ENCODE measurements around the gene ZSCAN30. TPM values are rescaled to one million over a fixed set of nuclear protein-coding genes. Genes with fewer than 3 reads are reported as not detected.

The ZSCAN30 gene
- total RNA-seq, 1 experiment from 2014 or later = 12.1 TPM

DNA sequence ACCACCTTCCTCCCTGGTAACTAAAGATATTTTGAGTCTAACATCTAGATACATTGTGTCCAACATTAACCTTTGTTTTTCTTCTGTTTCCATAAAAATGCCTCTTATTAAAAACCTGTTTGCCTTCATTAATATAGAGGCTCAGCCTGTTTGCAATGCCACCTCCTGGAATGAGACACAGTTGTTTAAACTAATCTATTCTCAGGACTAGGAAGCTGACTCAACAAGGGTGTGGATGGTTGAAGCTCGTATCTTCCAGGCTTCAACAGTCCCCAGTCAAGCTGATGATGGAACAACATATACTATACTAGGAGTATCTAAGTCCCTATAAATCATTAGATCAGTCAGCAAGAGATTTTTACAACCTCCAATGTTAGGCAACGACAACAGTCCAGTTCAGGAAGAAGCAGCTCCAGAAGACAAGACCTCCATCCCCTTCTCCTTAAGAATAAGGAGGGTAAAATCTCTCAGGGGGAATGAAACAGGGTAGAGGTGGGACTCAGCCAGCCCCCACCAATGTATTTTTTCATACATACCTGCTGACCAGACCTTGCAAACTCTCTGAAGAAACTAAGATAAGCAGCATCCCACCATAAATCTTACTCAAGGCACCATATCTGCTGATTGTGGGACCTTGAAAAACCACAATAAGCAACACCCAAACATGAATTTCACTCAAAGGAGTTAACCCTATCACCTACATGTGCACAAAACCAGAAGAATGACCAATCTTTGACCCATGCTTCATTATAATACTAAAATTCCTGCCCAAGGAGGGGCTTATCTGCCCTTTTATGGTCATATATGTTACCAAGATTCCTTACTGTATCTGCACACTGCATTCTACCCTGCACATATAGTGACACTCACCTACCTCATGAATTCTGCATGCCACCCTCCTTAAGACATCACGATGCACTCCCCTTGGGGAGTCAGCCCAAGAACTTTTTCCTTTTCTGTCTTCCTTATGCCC is 32.7 kb upstream of the ZSCAN30 start:
- in situ Hi-C loops (cut with HindIII; ENCODE audit: low pct_unique_long_range_greater_than_20kb, low sequenced_read_pairs) = no loop called here
- Histone ChIP-seq H3K4me3 (ENCODE audit: low read depth in 2 of 2, low read length in 2 of 2) (no peak overlapping the region), H3K27me3 (ENCODE audit: control insufficient read depth, insufficient read depth, low read length) (no peaks in the 10 kb centered on the region), H3K9me3 (ENCODE audit: control insufficient read depth, insufficient read depth, low read depth, low read length) (no peaks in the 10 kb centered on the region), H3K4me1 (ENCODE audit: control insufficient read depth, insufficient read depth, low read length) (no peaks in the 10 kb centered on the region), H3K27ac (ENCODE audit: low read length) (no peak overlapping the region), H3K36me3 (ENCODE audit: control insufficient read depth, insufficient read depth, low read length) (no peaks in the 10 kb centered on the region)
- BruUV-seq (replicated peaks) = no TSS peak
- no peak for TF ChIP-seq POLR2AphosphoS5 (IDR thresholded peaks at IDR 0.05; ENCODE audit: low read depth, low read length)
- TF ChIP-seq TCF7L2 (IDR thresholded peaks at IDR 0.05; ENCODE audit: low read depth, low read length) = no peak
- TF ChIP-seq SIN3A (IDR thresholded peaks at IDR 0.05; ENCODE audit: borderline replicate concordance, insufficient read depth, low read depth, low read length) = no peak
- no peak for TF ChIP-seq CTCF (IDR thresholded peaks at IDR 0.05)
- TF ChIP-seq, protein P1, sequence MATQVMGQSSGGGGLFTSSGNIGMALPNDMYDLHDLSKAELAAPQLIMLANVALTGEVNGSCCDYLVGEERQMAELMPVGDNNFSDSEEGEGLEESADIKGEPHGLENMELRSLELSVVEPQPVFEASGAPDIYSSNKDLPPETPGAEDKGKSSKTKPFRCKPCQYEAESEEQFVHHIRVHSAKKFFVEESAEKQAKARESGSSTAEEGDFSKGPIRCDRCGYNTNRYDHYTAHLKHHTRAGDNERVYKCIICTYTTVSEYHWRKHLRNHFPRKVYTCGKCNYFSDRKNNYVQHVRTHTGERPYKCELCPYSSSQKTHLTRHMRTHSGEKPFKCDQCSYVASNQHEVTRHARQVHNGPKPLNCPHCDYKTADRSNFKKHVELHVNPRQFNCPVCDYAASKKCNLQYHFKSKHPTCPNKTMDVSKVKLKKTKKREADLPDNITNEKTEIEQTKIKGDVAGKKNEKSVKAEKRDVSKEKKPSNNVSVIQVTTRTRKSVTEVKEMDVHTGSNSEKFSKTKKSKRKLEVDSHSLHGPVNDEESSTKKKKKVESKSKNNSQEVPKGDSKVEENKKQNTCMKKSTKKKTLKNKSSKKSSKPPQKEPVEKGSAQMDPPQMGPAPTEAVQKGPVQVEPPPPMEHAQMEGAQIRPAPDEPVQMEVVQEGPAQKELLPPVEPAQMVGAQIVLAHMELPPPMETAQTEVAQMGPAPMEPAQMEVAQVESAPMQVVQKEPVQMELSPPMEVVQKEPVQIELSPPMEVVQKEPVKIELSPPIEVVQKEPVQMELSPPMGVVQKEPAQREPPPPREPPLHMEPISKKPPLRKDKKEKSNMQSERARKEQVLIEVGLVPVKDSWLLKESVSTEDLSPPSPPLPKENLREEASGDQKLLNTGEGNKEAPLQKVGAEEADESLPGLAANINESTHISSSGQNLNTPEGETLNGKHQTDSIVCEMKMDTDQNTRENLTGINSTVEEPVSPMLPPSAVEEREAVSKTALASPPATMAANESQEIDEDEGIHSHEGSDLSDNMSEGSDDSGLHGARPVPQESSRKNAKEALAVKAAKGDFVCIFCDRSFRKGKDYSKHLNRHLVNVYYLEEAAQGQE (IDR thresholded peaks at IDR 0.05; ENCODE audit: insufficient read depth in 1 of 2, low read depth in 2 of 2, low read length in 1 of 2) = no peak
- no peak for ATAC-seq
- intact Hi-C loops (cut with micrococcal nuclease; ENCODE audit: unreplicated experiment) = no loop called here
- no peak for DNase-seq (ENCODE audit: low read depth, low spot score)
- ChIA-PET POLR2A (no interaction called here), CTCF (no interaction called here)

GRCh38 chr18:35311496-35311895 is 21.5 kb upstream of the ZSCAN30 start:
- ChIA-PET POLR2A (interaction anchor here (0.5 kb wide), 1 partner anchor 9 kb away, joined by 3 read pairs; no protein-coding TSS in a partner anchor), CTCF (no interaction called here)
- Histone ChIP-seq H3K4me1 (ENCODE audit: control insufficient read depth, insufficient read depth, low read length) (no peaks in the 10 kb centered on the region), H3K27ac (ENCODE audit: low read length) (no peak overlapping the region), H3K36me3 (ENCODE audit: control insufficient read depth, insufficient read depth, low read length) (no peaks in the 10 kb centered on the region), H3K9me3 (ENCODE audit: control insufficient read depth, insufficient read depth, low read depth, low read length) (peaks cover 57% of the 10 kb centered on the region), H3K27me3 (ENCODE audit: control insufficient read depth, insufficient read depth, low read length) (no peaks in the 10 kb centered on the region), H3K4me3 (ENCODE audit: low read depth in 2 of 2, low read length in 2 of 2) (no peak overlapping the region)
- TF ChIP-seq CTCF (IDR thresholded peaks at IDR 0.05) (no peak), SIN3A (IDR thresholded peaks at IDR 0.05; ENCODE audit: borderline replicate concordance, insufficient read depth, low read depth, low read length) (no peak), TCF7L2 (IDR thresholded peaks at IDR 0.05; ENCODE audit: low read depth, low read length) (no peak), POLR2AphosphoS5 (IDR thresholded peaks at IDR 0.05; ENCODE audit: low read depth, low read length) (no peak)
- TF ChIP-seq, protein P1 (IDR thresholded peaks at IDR 0.05; ENCODE audit: insufficient read depth in 1 of 2, low read depth in 2 of 2, low read length in 1 of 2) = no peak
- ATAC-seq = no peak
- no TSS peak for BruUV-seq (replicated peaks)
- intact Hi-C loops (cut with micrococcal nuclease; ENCODE audit: unreplicated experiment) = no loop called here
- DNase-seq (ENCODE audit: low read depth, low spot score) = no peak
- in situ Hi-C loops (cut with HindIII; ENCODE audit: low pct_unique_long_range_greater_than_20kb, low sequenced_read_pairs) = no loop called here

All from Panc1 (cell line).